Middle frontal gyrus (tissue), 1 donor: ENCODE measurements around the gene TAS2R13.

Experiments
- DNase-seq: peaks from one replicate; pipeline ENCODE4 v3.0.0-alpha.2; 2015; ENCODE audit warnings: low spot score; ENCODE audit errors: extremely low spot score

The TAS2R13 gene, protein sequence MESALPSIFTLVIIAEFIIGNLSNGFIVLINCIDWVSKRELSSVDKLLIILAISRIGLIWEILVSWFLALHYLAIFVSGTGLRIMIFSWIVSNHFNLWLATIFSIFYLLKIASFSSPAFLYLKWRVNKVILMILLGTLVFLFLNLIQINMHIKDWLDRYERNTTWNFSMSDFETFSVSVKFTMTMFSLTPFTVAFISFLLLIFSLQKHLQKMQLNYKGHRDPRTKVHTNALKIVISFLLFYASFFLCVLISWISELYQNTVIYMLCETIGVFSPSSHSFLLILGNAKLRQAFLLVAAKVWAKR

DNA sequence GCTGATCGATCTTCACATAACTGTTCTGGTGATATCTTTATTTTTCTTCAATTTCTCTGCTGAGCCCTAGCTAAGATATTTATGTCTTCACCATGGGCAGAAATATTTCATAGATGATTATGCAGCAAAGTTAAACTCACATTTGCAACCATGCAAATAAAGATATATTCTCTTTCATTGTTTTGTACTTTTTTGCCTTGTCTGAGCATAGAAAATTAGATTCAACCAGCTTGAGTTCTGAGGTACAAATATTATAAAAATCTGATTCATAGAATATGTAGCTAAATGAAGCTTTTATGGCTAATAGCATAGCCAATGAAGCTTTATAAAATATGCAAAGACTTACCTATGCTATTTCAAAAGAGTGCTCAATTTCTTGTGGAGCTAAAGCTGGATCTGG lies at the start of gene TAS2R13:
Gene TAS2R13, minus strand, starts transcription at position 101 of the 400 bp plus-strand sequence. CDS start 264 bp downstream, outside the sequence.
- no peak for DNase-seq

DNA sequence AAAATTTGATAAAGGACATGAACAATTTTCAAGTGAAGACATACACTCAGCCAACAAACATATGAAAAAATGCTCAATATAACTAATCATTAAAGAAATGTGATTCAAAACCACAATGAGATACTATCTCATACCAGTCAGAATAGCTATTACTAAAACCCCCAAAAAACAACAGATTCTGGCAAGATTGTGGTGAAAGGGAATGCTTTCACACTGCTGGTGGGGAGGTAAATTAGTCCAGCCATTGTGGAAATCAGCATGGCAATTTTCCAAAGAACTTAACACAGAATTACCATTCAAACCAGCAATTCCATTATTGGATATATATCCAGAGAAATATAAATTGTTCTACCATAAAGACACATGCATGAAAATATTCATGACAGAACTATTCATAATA lies 48.4 kb upstream of the TAS2R13 start:
- no peak for DNase-seq

DNA sequence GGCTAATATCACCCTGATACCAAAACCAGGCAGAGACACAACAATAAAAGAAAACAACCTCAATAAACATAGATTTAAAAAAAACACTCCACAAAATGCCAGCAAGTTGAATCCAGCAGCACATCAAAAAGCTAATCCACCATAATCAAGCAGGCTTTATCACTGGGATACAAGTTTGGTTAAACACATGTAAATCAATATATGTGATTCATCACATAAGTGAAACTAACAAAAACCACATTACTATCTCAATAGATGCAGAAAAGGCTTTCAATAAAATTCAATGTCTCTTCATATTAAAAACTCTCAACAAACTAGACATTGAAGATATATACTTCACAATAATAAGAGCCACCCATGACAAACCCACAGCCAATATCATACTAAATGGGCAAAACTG lies 46.7 kb upstream of the TAS2R13 start:
- DNase-seq: no peak

DNA sequence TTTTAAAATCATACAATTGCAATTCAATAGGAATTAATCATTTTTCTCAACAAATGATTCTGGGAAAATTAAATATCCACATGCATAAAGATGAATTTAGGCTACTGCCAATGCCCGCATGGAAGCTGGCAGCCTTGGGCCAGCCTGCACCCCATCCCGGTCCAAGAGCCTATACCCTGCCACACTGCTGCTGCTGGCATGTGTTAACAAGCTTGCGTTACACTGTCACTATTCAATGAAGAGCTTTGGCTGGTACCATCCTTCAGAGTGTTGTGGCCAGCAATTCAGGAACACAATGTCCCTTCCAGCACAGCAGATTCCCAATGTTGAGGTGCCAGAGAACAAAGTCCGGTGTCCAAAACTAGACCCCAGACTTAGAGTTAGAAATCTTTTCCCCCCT lies 43.3 kb upstream of the TAS2R13 start:
- DNase-seq: no peak

DNA sequence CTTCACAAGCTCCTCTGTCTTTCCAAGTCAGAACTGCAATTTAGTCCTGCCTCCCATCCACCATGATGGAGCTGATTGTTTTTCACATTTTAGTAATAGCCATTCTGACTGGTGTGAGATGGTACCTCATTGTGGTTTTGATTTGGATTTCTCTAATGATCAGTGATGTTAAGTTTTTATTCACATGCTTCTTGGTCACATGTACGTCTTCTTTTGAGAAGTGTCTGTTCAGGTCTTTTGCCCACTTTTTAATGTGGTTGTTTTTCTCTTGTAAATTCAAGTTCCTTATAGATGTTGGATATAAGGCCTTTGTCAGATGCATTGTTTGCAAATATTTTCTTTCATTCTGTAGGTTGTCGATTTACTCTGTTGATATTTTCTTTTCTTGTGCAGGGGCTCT lies 33.8 kb upstream of the TAS2R13 start:
- DNase-seq: no peak

DNA sequence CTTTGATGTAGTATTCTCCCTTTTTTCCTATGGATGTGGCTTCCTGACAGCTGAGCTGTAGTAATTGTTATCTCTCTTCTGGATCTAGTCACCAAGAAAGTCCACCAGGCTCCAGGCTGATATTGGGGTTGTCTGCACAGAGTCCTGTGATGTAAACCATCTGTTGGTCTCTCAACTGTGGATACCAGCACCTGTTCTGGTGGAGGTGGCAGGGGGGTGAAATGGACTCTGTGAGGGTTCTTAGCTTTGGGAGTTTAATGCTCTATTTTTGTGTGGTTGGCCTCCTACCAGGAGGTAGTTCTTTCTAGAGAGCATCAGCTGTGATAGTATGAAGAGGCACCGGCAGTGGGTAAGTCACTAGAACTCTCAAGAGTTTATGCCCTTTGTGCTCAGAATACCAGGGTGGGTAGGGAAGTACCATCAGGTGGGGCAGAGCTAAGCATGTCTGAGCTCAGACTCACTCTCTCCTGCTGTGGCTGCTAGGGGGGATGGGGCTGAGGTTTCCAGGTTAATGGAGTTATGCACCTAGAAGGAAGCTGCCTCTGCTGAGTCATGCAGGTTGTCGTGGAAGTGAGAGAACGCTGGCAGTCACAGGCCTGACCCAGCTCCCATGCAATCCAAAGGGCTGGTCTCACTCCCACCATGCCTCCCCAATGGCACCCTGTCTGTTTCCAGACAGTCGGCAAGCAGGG lies 32.7 kb upstream of the TAS2R13 start:
- DNase-seq: no peak

DNA sequence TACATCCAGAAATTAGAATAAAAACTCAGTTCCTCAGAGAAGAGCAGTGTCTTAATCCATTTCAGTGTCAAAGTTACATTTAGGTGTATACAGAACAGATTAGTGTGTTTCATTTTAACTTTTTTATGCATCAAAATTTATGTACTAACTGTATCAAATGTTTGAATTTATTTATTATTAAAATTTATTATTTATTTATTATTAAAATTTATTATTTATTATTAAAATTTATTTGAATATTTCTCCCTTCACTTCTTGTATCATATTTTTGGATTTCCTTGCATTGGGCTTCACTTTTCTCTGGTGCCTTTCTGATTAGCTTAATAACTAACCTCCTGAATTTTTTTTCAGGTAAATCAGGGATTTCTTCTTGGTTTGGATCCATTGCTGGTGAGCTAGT lies 32.0 kb upstream of the TAS2R13 start:
- no peak for DNase-seq

DNA sequence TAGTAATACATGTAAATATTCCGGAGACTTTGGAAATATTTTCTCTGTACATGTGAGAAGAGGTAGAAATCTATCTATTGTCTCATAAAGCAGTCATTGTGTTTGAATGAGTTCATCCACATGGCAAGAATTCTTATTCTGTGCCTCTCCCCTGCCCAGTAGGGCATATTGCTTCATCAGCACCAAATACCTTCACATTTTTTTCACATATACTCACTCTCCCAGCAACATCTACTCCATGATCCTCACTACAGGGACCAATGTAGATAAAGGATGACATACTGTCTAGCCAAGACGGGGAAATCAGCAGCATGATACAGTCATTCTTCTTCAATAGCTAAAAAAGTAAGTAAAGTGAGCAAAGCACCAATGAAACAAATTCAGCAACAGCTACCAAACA lies 31.0 kb upstream of the TAS2R13 start:
- DNase-seq: no peak

DNA sequence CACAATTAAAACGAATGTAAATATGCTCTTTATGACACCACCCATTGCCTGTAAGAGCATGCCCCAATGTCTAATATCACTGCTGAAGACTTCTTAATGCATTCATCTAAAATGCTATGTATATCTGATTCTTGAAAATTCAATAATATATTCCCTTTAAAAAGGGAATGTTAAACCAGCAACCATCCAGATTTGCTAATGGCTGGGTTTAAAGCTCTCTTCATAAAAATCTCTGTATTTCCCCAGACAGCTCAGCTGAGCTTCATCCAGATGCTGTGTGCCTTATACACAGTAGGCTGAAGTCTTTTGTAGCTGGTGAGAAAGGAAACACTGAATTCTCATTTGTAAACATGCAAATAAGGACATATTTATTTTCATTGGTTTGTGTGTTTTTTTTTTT lies 29.8 kb upstream of the TAS2R13 start, which contains the start of gene TAS2R14:
Gene TAS2R14, minus strand, starts transcription at position 101 of the 400 bp plus-strand sequence. Its CDS starts 56 bp downstream, at position 45.
- no peak for DNase-seq

DNA sequence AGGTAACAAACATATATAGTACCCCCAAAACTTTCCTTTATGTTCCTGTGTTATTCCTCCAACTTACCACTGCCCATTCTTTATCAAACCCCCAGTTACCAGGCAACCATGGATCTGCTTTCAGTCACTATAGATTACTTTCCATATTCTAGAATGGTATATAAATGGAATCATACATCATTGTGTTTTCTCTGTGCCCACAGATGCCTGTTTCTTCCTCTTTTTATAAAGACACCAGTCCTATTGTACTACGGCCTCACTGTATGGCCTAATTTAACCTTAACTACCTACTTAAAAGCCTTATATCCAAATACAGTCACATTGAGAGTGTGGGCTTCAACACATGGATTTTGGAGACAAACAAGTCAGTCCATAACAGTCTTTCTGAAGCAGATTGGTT lies 27.1 kb upstream of the TAS2R13 start:
- DNase-seq: no peak

DNA sequence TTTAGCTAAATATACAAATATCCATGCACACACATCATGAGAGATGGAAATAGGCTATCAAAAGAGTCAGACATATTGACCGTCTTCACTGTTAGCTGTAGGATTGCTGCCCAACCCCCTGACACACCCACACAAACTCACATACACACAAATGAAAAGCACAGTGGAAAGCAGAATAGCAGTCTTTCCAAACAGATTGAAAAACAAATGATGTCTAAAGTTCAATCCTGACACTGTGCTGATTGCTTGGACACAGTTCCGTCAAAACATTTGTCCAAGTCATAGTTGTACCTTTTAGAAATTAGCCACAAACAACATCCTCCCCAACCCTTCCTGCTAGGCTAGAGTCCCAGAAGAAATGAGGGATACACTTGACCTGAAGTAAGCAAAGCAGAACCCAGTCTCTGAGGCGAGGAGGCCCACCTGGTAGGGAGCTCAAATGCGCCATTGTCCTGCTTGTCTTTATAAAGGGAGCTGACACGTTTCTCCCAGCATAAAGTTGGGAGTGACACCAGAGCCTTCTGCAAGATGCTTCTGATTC lies 19.5 kb upstream of the TAS2R13 start, which contains the start of gene PRH2:
Gene PRH2, plus strand, starts transcription at position 491 of the 541 bp plus-strand sequence. Its CDS starts 38 bp downstream, at position 529.
- DNase-seq: no peak

DNA sequence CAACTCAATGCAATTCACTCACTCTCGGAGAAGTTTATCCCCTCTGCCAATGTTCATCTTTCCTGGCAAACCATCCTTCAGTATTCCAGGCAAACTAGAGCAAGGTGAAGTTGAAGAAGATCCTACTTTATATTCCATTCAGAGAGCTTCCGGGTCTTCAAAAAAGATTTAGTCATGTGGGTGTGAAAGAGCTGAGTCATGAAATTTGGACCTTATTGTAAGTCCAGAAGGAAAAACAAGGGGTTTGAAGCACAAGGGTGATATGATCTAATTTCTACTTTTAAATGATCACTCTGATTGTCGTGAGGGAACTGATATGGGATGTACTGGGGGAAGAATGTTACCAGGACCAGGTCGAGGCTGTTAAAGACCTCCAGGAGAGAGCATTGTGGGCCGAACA lies 16.9 kb upstream of the TAS2R13 start:
- DNase-seq: no peak

DNA sequence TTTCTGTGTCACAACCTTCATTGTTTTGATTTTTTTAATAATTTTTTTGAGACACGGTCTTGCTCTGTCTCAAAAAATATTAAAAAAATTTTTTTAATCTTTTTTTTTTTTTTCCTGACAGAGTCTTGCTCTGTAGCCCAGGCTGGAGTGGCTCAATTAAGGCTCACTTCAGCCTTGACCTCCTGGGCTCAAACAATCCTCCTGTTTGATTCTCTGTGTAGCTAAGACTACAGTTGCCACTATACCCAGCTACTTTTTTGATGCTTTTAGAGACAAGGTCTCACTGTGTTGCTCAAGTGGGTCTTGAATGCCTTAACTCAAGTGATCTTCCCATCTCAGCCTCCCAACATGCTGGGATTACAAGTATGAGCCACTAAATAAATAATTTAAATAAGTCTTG lies 10.4 kb upstream of the TAS2R13 start:
- no peak for DNase-seq

DNA sequence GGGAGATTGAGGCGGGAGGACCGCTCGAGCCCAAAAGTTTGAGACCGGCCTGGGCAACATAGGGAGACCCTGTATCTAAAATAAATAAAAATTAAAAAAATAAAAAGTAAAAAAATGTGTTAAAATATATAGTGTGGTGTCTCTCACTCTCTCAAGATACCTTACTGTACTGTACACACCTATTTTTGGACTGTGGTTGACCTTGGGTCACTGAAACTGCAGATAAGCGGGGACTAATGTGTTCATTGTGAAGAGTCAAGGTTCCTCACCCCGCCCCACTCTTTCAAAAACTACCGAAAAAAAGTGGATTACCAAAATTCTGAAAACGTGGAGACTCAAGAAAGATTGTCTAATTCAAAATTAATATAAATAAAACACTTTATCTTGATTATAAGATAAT lies 1.0 kb upstream of the TAS2R13 start:
- no peak for DNase-seq

DNA sequence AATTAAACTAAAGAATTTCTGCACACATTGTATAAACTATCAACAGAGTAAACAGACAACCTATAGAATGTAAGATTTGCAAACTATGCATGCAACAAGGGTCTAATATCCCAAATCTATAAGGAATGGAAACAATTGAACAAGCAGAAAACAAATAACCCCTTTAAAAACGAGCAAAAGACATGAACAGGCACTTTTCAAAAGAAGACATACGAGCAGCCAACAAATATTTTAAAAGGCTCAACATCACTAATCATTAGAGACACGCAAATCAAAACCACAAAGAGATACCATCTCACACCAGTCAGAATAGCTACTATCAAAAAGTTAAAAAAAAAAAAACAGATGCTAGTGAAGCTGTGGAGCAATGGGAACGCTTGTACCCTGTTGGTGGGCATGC lies 4.7 kb downstream of the TAS2R13 start:
- DNase-seq: no peak

DNA sequence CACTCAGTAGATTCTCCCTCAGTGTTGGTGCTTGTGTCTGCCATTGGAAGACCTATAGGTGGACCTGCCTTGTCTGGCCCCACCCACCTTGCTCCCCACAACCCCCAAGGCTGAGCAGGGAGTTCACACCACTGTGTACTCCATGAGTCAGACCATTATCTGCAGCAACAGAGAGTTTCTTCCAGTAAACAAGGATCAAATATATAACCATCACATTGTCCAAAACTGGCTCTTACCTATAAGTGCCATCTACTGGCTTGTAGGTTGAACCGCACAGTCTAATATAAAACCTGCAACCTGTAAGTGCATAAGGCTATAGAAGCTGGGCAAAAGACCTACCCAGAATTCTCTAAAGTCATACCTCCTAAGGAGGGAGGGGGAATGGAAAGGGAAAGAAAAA lies 7.9 kb downstream of the TAS2R13 start:
- DNase-seq: no peak

DNA sequence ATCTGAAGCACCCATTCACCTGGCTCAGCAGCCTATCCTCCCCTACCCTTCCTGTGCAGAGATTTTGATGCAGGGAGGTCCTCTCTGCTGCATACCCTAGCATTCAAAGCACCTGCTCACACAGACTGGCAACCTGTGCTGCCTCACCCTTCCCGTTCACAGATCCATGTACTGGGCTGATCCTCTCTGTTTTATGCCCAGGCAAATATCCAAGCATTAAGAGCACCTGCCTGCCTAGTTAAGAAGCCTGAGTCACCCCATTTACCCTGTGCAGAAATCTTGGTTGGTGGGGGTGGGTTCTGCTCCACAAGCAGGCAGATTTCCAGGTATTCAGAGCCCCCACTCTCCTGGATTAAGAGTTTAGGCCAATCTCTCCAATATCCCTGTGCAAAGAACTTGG lies 8.4 kb downstream of the TAS2R13 start:
- DNase-seq: no peak

DNA sequence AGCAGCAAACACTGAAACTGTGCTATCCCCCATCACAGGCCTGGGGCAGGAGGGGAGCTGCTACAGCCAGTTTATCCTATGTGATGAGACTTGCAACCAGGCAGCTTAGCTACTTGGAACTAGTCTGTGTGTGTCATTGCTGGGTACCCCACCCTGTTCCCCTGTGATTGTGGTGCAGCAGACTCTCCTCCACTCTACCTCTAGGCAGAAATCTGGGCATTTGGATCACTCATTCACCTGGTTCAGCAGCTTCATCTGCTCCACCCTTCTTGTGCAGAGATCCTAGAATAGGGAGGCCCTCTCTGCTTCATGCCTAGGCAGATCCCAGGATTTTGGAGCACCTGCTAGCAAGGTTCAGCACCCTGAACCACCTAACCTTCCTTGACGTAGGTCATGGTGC lies 8.8 kb downstream of the TAS2R13 start:
- no peak for DNase-seq

DNA sequence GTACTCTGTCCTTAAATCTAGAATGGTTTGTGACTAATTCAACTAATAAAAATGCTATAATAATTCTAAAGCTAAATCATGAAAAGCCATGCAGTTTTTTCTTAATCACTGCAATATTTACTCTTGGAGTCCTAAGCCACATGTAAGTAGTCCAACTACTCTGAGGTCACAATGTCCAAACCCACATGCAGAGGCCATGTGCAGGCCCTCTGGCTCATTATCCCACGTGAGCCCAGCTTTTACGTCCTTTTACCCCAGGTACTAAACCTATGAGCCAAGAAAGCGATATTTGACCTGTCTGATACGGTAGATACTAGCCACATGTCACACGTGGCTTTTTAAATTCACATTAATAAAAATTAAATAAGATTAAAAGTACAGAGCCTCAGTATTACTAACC lies 12.5 kb downstream of the TAS2R13 start:
- no peak for DNase-seq

DNA sequence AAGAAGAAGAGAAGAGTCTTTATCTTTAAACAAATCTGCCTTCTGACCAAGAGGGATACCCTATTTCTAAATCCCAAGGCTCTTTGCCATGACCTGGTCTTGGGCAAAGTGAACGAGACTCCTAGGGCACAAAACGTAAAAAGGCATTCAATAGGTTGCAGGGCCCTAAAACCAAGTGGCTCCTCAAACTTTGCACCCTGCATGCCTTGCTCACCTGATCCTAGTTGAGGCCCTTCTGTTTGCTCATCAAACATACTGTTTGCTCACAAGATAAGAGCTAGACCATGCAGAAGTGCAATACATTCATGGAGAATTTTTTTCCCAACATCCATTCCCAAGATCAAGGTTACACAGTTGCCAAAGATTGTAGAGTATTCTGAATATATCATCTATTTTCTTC lies 17.4 kb downstream of the TAS2R13 start:
- DNase-seq: no peak

DNA sequence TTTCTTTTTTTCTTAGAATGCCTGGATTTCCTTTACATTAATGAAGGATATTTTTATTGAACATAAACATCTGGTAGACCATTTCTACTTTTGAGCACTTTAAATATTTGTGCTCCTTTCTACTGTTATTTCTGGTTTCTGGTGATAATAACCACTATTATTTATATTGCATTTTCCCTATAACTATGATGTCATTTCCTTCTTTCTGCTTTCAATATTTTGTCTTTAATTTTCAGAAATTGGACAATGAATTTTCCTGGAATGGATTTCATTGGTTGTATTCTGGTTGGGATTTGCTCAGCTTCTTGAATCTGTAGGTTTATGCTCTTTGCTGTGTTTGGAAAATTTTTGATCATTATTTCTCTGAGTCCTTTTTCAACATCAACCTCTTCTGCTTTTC lies 20.1 kb downstream of the TAS2R13 start:
- no peak for DNase-seq

DNA sequence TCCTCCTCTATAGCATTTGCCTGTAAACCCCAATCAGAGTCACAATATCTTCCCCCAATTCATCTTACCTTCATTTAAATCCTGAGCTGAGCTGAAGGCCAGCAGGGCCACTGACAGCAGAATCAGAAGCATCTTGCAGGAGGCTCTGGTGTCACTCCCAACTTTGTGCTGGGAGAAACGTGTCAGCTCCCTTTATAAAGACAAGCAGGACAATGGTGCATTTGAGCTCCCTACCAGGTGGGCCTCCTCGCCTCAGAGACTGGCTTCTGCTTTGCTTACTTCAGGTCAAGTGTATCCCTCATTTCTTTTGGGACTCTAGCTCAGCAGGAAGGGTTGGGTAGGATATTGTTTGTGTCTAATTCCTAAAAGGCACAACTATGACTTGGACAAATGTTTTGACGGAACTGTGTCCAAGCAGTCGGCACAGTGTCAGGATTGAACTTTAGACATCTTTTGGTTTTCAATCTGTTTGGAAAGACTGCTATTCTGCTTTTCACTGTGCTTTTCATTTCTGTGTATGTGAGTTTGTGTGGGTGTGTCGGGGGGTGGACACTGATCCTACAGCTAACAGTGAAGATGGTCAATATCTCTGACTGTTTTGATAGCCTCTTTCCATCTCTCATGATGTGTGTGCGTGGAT lies 25.2 kb downstream of the TAS2R13 start, which contains the start of gene PRH1:
Gene PRH1, minus strand, starts transcription at position 170 of the 640 bp plus-strand sequence. Its CDS starts 38 bp downstream, at position 132.
- no peak for DNase-seq
